SW 1271 (cell line): ENCODE results near the gene FOXA2.
"Not testable (repeated sequence)": the region's sequence is repeated elsewhere in the genome, so short reads cannot be mapped to it uniquely, and the experiment has no call there.

Experiments used
- DNase-seq, 2 experiments: peaks; one replicate each; lab custom pipeline; 2025; lab: John Stamatoyannopoulos, UW

Gene FOXA2

GRCh38 chr20:22584522-22584921 lies at the start of gene FOXA2:
Gene FOXA2, minus strand, starts transcription at chr20:22584572. Its CDS starts 294 bp downstream, at chr20:22584278.
- no peak for DNase-seq

GRCh38 chr20:22630701-22631100 lies 46.3 kb upstream of the FOXA2 start:
- no peak for DNase-seq

GRCh38 chr20:22629927-22630326 lies 45.6 kb upstream of the FOXA2 start:
- no peak for DNase-seq

- DNase-seq, result no peak
Measured at GRCh38 chr20:22629447-22629846, 45.1 kb upstream of the FOXA2 start.

- DNase-seq, result no peak
Measured at GRCh38 chr20:22626496-22626895, 42.1 kb upstream of the FOXA2 start.

GRCh38 chr20:22623211-22623610 lies 38.8 kb upstream of the FOXA2 start:
- DNase-seq, result no peak

GRCh38 chr20:22620342-22620741 lies 36.0 kb upstream of the FOXA2 start:
- DNase-seq, result no peak

GRCh38 chr20:22619806-22620205 lies 35.4 kb upstream of the FOXA2 start:
- no peak for DNase-seq

GRCh38 chr20:22619272-22619671 lies 34.9 kb upstream of the FOXA2 start:
- no peak for DNase-seq

- no peak for DNase-seq
Measured at GRCh38 chr20:22617160-22617559, 32.8 kb upstream of the FOXA2 start.

GRCh38 chr20:22616551-22616950 lies 32.2 kb upstream of the FOXA2 start:
- DNase-seq, result no peak

- DNase-seq, result no peak
Measured at GRCh38 chr20:22615425-22615824, 31.1 kb upstream of the FOXA2 start.

GRCh38 chr20:22611636-22612035 lies 27.3 kb upstream of the FOXA2 start:
- no peak for DNase-seq

- DNase-seq, result no peak
Measured at GRCh38 chr20:22607695-22608094, 23.3 kb upstream of the FOXA2 start.

GRCh38 chr20:22604815-22605214 lies 20.4 kb upstream of the FOXA2 start:
- no peak for DNase-seq

GRCh38 chr20:22601361-22602141 lies 17.2 kb upstream of the FOXA2 start:
- DNase-seq, result no peak

- DNase-seq, result not testable (repeated sequence)
Measured at GRCh38 chr20:22599258-22599657, 14.9 kb upstream of the FOXA2 start.

GRCh38 chr20:22597303-22597702 lies 12.9 kb upstream of the FOXA2 start:
- DNase-seq, result no peak

GRCh38 chr20:22590662-22591061 lies 6.3 kb upstream of the FOXA2 start:
- DNase-seq, result no peak

- DNase-seq, result no peak
Measured at GRCh38 chr20:22586645-22587310, 2.4 kb upstream of the FOXA2 start.

GRCh38 chr20:22585786-22586493 lies 1.6 kb upstream of the FOXA2 start:
- no peak for DNase-seq

GRCh38 chr20:22584922-22585785 lies 782 bp upstream of the FOXA2 start:
- DNase-seq, result no peak
